ENCODE data around the gene KCNAB1.
"Not testable (repeated sequence)": the region's sequence is repeated elsewhere in the genome, so short reads cannot be mapped to it uniquely, and the experiment has no call there.

Gene KCNAB1

DNA sequence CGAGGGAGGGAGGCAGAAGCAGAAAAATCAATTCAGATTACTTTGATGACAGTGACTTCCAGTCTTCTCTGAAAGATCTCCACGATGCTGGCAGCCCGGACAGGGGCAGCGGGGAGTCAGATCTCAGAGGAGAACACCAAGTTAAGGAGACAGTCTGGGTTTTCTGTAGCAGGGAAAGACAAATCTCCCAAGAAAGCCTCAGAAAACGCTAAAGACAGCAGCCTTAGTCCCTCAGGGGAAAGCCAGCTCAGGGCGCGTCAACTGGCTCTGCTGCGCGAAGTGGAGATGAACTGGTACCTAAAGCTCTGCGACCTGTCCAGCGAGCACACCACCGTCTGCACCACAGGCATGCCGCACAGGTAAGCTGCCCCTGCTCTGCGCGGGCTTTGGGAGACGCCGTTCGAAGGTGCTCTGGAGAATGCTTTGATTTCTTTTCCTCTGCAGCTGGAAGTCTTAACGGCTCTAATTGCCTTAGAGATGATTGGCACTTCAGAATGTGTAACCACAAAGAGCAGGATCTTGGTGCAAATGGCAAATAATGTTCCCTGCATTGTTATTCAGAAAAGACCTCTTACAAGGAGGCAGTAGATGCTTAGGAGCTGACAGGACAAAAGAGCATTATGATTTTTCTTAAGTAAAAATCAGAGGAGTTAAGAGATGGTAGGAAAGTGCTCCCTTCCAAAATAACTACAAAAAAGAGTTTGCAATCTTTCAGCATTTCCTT, at the start of gene KCNAB1:
KCNAB1 (plus strand) TSS at position 51 of the 724 bp plus-strand sequence.
- FAIRE-seq, result no peak

DNA sequence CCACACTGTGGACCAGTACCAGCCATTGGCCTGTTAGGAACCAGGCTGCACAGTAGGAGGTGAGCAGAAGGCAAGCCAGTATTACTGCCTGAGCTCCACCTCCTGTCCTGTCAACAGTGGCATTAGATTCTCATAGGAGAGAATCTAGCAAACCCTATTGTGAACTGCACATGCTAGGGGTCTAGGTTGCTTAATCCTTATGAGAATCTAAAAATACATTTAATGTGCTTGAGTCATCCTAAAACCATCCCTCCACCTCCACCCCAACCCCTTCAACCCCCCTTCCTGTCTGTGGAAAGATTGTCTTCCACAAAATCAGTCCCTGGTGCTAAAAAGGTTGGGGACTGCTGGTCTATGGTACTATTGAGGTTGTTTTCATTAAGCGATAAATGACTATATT, 49.3 kb upstream of the KCNAB1 start:
- no peak for FAIRE-seq

DNA sequence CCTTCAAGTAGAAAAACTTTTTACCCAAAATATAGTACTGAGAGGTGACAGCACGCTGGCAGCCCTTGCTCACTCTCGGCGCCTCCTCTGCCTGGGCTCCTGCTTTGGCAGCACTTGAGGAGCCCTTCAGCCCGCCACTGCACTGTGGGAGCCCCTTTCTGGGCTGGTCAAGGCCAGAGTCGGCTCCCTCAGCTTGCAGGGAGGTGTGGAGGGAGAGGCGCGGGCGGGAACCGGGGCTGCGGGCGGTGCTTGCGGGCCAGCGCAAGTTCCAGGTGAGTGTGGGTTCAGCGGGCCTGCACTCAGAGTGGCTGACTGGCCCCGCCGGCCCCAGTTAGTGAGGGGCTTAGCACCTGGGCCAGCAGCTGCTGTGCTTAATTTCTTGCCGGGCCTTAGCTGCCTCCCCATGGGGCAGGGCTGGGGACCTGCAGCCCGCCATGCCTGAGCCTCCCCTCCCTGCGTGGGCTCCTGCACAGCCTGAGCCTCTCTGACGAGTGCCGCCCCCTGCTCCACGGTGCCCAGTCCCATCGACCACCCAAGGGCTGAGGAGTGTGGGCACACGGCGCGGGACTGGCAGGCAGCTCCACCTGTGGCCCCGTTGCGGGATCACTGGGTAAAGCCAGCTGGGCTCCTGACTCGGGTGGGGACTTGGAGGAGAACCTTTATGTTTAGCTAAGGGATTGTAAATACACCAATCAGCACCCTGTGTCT, 47.3 kb upstream of the KCNAB1 start:
- FAIRE-seq, result not testable (repeated sequence)

DNA sequence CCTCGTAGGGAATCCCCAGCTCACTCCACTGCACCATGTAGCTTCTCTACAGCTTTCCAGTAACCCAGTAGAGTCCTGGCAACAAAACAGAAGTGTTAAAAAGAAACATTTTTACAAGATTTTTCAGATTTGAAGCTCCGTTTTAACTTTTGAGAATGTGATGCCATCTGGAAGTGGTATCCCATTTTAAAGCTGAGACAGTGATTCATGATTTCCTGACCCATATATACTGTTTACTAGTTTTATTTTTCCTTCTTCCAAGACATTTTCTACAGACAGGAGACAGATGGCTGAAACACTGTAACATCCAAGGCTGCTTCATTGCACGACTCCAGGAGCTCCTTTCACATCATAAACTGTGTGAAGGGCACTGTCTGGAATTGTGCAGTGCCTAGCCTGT, 30.3 kb upstream of the KCNAB1 start:
- FAIRE-seq, result no peak

DNA sequence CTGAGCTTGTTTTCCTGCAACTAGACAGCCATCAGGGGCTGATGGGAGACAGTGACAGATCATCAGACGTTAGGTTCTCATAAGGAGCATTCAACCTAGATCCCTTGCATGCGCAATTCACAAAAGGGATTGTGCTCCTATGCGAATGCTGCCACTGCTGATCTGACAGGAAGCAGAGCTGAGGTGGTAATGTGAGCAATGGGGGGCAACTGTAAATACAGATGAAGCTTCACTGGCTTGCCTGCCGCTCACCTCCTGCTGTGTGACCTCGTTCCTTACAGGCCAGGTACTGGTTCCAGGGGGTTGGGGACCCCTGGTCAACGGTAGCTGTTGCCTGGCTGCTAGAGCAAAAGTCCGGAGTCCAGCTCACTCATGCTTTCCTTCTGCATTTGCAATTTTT, 26.4 kb upstream of the KCNAB1 start:
- FAIRE-seq, result no peak

DNA sequence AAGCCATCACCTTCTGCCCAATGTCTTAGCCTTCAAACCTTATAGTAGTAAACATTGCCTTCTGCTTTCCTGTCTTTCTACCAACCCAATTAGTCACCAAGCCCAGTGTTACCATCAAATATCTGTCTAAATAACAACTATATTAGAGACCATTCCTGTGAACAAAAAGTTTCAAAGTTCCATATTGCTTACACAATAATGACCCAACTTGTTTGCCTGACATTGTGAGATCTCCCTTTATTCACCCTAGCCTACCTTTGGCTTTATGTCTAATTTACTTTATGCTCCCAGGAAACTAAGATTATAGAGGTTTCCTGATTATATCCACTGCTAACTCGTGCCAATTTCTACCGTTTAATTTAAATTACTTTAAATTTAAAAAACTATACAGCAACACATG, 26.0 kb upstream of the KCNAB1 start:
- FAIRE-seq, result no peak

DNA sequence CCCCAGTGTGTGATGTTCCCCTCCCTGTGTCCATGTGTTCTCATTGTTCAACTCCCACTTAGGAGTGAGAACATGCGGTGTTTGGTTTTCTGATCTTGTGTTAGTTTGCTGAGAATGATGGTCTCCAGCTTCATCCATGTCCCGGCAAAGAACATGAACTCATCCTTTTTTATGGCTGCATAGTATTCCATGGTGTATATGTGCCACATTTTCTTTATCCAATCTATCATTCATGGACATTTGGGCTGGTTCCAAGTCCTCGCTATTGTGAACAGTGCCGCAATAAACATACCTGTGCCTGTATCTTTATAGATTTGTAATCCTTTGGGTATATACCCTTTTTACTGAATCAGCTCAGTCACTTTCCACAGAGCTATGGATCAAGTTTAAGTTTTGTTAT, 24.7 kb upstream of the KCNAB1 start:
- not testable (repeated sequence) for FAIRE-seq

DNA sequence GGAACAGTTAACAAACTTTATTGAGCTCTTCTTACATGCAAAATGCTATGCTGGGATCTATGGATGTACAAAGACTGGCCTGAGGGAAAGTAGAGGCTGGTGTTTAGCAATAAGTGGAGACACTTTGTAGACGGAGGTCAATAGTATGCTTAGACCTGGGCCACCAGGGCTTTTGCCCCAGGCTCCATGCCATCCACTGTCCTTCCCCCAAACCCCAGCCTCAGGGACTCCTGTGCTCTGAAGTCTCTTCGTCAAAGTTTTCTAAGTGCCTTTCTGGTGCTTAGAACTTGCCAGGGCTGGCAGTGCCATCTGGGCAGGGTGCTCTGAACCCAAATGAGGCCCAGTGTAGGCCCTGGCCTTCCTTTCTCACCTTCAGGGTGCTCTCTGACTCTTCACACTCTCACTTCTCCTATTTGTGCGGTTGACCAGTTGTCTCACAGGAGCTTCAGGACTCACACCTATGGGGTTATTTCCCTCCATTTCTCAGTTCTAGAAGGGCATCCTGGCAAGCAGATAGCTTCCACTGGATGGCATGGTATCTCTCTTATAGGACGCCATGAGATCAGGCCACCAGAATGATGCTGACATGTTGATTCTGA, 21.8 kb upstream of the KCNAB1 start:
- FAIRE-seq, result no peak

DNA sequence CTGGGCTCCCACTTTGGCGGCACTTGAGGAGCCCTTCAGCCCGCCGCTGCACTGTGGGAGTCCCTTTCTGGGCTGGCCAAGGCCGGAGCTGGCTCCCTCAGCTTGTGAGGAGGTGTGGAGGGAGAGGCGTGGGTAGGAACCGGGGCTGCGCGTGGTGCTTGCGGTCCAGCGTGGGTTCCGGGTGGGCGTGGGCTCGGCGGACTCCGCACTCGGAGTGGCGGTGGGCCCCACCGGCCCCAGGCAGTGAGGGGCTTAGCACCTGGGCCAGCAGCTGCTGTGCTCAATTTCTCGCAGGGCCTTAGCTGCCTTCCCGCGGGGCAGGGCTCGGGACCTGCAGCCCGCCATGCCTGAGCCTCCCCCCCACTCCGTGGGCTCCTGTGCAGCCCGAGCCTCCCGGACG, 21.0 kb upstream of the KCNAB1 start:
- not testable (repeated sequence) for FAIRE-seq

DNA sequence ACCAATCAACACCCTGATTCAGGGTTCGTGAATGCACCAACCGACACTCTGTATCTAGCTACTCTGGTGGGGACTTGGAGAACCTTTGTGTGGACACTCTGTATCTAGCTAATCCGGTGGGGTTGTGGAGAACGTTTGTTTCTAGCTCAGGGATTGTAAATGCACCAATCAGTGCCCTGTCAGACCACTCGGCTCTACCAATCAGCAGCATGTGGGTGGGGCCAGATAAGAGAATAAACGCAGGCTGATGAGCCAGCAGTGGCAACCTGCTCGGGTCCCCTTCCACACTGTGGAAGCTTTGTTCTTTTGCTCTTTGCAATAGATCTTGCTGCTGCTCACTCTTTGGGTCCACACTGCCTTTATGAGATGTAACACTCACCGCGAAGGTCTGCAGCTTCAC, 20.4 kb upstream of the KCNAB1 start:
- FAIRE-seq, result not testable (repeated sequence)

DNA sequence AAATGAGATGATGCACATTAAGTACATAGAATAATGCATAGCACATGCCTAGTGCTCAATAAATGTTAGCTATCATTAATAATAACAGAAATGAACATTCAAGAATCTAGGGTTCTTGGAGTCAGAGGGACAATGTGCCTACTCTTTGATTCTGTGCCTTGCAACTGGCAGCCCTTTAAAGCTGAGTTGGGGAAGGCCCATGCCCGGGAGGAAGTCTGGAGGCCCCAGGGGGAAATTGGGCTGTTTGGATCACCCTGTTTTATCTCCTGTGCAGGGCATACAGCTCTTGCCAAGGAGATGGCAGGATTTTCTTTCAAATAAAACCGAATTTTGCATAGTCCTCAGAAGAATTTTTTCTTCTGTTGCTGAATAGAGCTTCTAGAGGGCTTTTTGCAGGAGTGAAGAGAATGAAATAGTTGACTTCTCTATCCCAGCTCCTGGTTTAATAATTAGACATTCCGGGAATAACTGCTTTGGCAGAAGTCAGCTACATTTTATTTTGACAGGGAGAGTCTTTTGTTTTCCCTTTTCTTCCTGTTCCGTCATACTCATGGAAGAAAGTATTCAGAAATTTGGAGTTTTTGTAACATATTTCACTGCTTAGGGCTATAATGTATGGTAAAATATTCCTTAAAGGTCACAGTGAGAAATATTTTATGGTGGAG, 18.0 kb upstream of the KCNAB1 start:
- no peak for FAIRE-seq

DNA sequence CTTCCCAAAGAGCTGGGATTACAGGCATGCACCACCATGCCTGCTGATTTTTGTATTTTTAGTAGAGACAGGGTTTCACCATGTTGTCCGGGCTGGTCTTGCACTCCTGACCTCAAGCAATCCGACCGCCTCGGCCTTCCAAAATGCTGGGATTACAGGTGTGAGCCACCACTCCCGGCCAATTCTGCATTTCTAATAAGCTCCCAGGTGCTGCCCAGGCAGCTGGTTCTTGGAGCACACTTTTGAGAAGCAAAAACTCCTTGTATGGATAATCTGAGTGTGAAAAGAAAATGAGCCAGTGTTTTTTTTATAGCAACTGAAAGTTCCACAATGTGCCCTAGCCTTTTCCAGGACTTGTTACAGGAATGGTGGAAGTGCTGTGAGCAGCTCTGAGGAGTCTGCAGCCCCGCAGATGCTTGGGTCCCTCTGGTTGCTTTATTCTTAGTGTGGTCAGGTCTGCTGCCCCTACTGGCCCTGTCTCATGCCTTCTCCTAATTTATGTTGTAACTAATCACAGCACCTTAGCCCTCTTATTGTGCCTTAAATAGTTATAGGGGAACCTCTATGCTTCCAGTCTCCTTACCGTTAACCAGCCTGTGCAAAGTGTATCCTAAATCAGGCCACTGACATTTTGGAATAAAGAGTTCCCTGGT, 13.5 kb upstream of the KCNAB1 start:
- FAIRE-seq, result no peak

DNA sequence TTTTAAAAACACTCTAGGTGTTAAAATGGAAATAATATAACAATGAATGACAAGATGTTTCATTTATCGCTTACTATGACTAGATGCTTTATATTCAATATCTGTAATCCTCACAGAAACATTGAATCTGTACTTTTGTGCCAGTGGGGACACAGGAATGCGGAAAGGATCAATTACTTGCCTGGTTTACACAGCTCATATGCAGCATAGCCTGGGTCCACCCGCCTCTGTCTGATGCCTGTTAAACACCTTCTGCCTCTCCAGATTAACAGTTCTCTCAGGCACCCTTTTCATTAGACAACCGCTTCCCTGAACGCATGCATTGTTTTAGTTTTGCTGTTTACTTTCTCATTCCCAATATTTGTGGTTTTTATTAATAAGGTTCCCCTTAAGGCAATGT, 12.9 kb upstream of the KCNAB1 start:
- FAIRE-seq, result no peak

DNA sequence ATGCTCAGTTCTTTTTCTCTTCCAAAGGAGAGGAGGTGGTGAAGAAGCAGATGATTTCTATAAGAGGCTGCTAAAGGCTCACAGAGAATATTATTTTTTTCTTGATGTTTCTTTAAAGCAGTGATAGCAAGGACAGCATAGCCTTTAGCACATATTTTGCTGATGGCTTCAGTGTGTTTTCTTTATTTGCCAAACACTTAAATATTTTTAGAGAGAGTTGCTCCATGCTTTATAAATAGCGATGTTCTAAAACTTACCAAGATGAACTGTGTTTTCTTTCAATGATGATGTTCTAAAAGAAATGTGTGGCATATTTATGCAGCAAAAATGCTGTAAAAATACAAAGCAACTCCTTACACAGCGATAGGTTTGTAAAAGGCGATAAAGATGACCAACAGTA, 11.8 kb upstream of the KCNAB1 start:
- FAIRE-seq, result no peak

DNA sequence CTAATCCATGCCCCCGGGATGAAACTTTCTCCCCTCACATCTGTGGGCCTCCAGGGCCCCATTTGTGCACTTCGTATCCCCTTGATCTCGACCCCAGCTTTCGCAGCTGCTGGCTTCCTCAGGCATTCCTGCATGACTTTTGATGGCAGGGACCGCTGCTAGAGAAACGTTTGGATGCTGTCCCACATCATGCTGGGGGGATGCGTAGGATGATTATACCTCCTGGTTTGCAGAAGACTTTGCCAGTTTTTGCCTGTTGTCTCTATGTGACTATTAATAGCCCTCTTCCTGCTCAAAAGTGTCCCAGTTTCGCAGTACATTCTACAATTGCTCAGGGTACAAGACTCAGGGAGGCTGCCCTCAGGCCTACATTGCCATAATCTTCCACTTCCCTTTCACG, 10.4 kb upstream of the KCNAB1 start:
- FAIRE-seq, result no peak

DNA sequence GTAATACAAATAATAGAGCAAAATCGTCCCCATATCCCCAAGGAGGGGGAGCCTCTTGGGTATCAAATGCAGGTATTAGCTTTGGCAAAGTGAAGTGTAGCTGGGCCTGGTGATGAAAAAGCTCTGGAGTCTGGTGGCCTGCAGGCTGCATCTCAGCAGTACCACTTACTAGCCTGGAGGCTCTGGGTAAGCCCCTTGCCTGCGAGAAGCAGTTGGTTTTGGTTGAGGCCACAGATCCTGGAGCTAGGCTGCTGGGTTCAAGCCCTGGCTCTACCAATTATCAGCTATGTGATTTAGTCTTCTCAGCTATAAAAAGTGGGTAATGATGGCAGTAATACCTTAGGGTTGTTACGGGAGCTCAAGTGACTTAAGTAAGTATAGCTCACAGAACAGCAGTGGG, 6.1 kb downstream of the KCNAB1 start:
- no peak for FAIRE-seq

DNA sequence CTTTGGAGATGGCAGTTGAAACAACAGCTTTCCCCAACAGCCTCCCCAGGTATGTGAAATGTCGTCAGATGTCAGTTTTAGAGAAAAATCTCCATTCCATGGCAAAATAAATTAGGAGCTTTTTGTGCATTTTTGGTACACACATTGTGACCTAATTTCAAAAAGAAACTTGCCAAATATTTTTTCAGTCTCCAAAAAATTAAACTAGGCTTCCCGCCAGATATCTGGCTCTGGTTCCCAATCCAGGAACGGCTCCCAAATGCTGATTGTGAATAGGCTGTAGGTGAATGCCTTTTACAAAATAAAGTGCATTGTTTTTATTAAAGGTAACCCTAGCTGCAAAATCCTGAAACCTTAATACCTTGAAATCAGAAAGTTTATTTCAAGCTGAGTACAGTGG, 10.9 kb downstream of the KCNAB1 start:
- no peak for FAIRE-seq

DNA sequence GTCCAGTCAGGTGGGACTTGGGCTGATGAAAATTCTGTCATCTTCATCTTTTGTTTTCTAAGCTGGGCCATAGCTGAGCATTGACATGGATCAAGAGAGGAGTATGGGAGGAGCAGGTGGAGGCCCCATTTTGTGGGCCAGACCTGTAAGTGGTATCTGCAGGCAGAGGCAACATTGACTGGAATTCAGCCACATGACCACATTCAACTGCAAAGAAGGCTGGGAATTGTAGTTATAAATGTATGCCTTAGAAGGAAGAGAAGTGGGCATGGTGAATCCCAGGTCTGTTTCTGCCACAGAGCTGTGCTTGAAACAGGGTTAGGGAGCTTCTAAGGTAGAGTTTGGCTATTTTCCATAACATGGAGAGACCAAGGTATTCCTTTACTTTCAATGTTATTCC, 11.4 kb downstream of the KCNAB1 start:
- FAIRE-seq, result no peak

DNA sequence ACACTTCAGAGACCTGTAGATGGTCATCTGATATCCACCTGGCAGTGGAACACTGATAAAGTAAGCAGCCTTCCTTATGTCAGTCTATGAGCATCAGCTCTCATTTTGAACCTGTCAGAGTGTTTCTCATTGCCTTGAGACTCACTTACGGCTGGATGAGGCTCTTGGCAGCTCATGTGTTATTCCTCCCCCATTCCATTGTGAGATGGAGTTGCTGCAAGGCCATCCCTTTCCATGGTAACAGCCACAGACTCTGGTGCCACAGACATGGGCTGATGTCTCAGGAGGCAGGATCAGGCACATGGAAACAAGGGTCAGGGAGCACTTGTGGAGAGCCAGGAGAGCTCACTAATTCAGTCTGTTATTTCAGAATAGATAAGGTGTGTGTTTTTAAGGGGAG, 11.9 kb downstream of the KCNAB1 start:
- no peak for FAIRE-seq

DNA sequence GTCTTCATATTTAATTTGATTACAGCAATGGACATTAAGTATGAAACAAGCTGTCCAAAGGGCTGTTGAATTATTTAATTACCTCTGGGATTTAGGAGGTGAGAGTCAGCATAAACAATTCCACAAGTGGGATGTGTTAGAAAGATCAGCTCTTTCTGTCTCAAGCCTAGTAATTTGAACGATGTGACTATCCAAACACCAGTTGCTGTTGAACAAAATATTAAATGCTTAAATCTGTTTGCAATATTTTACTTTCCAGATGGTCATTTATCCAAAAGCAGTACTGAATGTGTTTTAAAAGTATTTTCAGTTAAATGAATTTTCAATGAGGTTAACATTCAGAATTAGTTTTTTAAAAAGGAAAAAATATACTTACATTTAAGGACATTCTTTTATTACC, 12.7 kb downstream of the KCNAB1 start:
- FAIRE-seq, result no peak

DNA sequence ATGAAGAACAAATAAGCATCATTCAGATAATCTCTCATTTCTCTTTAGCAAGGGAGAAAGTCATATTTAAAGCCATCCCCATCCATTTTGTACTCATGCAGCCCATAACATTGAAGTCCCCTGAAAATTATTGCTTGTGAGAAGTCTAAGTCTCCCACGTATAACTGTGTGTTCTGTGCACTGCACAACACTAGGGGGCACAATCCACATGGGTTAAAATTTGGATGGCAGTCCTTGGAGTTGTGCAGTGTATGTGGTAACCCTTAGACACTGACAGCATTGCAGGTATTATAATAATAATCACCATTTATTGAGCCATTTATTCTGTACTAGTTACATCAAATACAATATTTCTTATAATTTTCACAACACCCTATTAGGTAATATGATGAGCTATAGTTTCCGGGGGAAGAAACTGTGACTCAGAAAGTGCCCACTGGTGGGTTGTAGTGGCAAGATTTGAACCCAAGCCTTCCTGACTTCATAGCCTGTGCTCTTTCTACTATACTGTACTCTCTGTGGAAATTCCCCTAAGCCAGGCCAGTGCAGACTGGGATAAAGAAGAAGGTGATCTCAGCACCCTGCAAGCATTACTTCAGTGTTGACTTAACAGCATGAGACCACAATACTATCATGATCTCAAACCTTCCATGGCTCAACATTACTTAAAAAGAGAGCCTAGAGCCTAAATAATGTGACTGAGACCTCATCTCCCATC, 15.7 kb downstream of the KCNAB1 start:
- FAIRE-seq, result no peak

DNA sequence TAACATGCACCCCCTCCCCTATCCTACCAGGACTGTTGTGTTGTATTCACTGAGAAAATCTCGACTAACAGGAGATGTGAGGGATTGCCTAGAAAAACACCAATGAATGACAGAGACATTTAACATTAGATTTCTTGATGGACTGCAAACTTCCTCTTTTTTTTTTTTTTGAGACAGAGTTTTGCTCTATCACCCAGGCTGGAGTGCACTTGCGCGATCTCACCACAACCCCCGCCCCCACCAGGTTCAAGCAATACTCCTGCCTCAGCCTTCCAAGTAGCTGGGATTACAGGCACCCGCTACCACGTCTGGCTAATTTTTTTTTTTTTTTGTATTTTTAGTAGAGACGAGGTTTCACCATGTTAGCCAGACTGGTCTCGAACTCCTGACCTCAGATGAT, 17.0 kb downstream of the KCNAB1 start:
- not testable (repeated sequence) for FAIRE-seq
